DMS 273 (cell line): ENCODE results near the gene ZNF467.

ENCODE experiments used
- DNase-seq: peaks from one replicate; lab custom pipeline; 2025; ENCODE audit not compliant: unreplicated experiment; lab: John Stamatoyannopoulos, UW

ZNF467 gene

GRCh38 chr7:149787428-149788299, 14.3 kb upstream of the ZNF467 start:
- DNase-seq: no peak

GRCh38 chr7:149785983-149786382, 12.6 kb upstream of the ZNF467 start:
- no peak for DNase-seq

- DNase-seq: no peak
Measured at GRCh38 chr7:149785402-149785801, 12.0 kb upstream of the ZNF467 start.

GRCh38 chr7:149784251-149784608, 10.8 kb upstream of the ZNF467 start:
- DNase-seq: no peak

- DNase-seq: peak; percentile 54
Measured at GRCh38 chr7:149783386-149784250, 10.2 kb upstream of the ZNF467 start.

- DNase-seq: no peak
Measured at GRCh38 chr7:149782682-149783345, 9.4 kb upstream of the ZNF467 start.

GRCh38 chr7:149781921-149782320, 8.5 kb upstream of the ZNF467 start:
- DNase-seq: no peak

GRCh38 chr7:149780636-149781419, 7.4 kb upstream of the ZNF467 start:
- DNase-seq: no peak

GRCh38 chr7:149780056-149780455, 6.7 kb upstream of the ZNF467 start:
- no peak for DNase-seq

- no peak for DNase-seq
Measured at GRCh38 chr7:149779502-149779805, 6.1 kb upstream of the ZNF467 start.

GRCh38 chr7:149778696-149779501, 5.5 kb upstream of the ZNF467 start:
- no peak for DNase-seq

- no peak for DNase-seq
Measured at GRCh38 chr7:149778327-149778637, 4.9 kb upstream of the ZNF467 start.

- DNase-seq: no peak
Measured at GRCh38 chr7:149777551-149778326, 4.4 kb upstream of the ZNF467 start.

GRCh38 chr7:149776848-149777407, 3.5 kb upstream of the ZNF467 start:
- DNase-seq: no peak

- no peak for DNase-seq
Measured at GRCh38 chr7:149776289-149776688, 2.9 kb upstream of the ZNF467 start.

- no peak for DNase-seq
Measured at GRCh38 chr7:149775176-149775556, 1.8 kb upstream of the ZNF467 start.

- DNase-seq: peak; percentile 63
Measured at GRCh38 chr7:149774237-149775175, 1.1 kb upstream of the ZNF467 start.

GRCh38 chr7:149772956-149773434, 393 bp downstream of the ZNF467 start:
- peak; percentile 53 for DNase-seq
